ENCODE data around the gene CEP19. TPM values are rescaled to one million over a fixed set of nuclear protein-coding genes. Genes with fewer than 3 reads are reported as not detected.

Gene CEP19
- total RNA-seq, 1 experiment from 2014 or later = 9.0 TPM

DNA sequence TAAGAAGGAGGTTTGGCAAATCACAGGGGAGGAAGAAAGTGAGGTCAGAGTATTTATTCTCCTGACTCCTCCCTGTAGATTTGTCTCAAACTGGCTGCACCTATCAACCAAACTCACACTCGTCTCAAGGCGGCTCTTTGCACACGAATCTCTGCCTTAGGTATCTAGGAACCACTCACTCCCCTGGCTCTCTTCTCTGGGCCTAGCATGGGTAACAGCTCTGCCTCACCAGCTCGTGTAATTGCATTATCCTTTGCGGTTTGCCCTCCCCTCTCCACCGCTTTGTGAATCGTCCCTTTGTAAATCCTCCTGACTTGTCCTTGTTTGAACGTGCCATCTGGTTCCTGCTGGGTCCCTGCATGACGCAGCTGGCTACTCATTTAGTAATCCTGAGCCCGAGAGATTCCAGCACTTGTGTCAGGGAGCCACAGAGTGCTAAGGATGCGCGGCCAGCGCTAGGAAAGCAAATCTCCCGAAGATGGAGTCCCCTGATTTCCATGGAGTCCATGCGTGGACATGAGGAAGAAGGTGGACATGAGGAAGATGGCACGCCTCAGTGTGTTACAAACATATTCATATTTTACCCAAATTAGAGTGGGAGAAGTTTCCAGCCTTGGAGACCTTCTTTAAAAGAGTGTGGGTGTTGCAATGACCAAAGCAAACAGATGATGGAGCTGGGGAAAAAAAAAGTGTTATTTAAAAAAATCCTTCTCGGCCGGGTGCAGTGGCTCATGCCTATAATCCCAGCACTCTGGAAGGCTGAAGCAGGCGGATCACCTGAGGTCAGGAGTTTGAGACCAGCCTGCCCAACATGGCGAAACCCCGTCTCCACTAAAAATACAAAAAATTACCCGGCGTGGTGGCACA lies 45.8 kb downstream of the CEP19 start:
- DNase-seq (ENCODE audit: low read depth) = peak; percentile 93

GRCh38 chr3:196662711-196663571 lies 49.1 kb downstream of the CEP19 start:
- DNase-seq (ENCODE audit: low read depth) = no peak

GRCh38 chr3:196662033-196662432 lies 50.0 kb downstream of the CEP19 start:
- DNase-seq (ENCODE audit: low read depth) = peak; percentile 44

GRCh38 chr3:196661400-196661799 lies 50.6 kb downstream of the CEP19 start:
- DNase-seq (ENCODE audit: low read depth) = no peak

GRCh38 chr3:196660381-196661166 lies 51.5 kb downstream of the CEP19 start:
- no peak for DNase-seq (ENCODE audit: low read depth)

DNA sequence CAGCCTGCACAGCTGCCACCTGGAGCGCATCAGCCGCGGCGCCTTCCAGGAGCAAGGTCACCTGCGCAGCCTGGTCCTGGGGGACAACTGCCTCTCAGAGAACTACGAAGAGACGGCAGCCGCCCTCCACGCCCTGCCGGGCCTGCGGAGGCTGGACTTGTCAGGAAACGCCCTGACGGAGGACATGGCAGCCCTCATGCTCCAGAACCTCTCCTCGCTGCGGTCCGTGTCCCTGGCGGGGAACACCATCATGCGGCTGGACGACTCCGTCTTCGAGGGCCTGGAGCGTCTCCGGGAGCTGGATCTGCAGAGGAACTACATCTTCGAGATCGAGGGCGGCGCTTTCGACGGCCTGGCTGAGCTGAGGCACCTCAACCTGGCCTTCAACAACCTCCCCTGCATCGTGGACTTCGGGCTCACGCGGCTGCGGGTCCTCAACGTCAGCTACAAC lies 52.1 kb downstream of the CEP19 start:
- no peak for DNase-seq (ENCODE audit: low read depth)

Other genes with a start within 250 kb of the CEP19 start
- 16.5 and 22.8 TPM in 2 replicates for gene RNF168, start 208.5 kb downstream of the CEP19 start, total RNA-seq (2014; rRNA removed; shearing (Covaris generic))
- gene SMCO1, start 196.9 kb downstream of the CEP19 start, total RNA-seq (2014; rRNA removed; shearing (Covaris generic)) = 0.05 TPM in 1 of 2 replicates, not detected in the other
- 10.4 and 16.2 TPM in 2 replicates for gene WDR53, start 143.7 kb downstream of the CEP19 start, total RNA-seq (2014; rRNA removed; shearing (Covaris generic))
- gene FBXO45, start 143.6 kb downstream of the CEP19 start, total RNA-seq (2014; rRNA removed; shearing (Covaris generic)) = 18.9 and 26.6 TPM in 2 replicates
- 0.42 and 1.1 TPM in 2 replicates for gene NRROS, start 72.6 kb downstream of the CEP19 start, total RNA-seq (2014; rRNA removed; shearing (Covaris generic))
- 57.4 and 77.0 TPM in 2 replicates for gene PIGX, start 127 bp upstream of the CEP19 start, total RNA-seq (2014; rRNA removed; shearing (Covaris generic))
- 35.2 and 57.4 TPM in 2 replicates for gene PAK2, start 27.6 kb upstream of the CEP19 start, total RNA-seq (2014; rRNA removed; shearing (Covaris generic))
- 39.3 and 62.4 TPM in 2 replicates for gene SENP5, start 155.7 kb upstream of the CEP19 start, total RNA-seq (2014; rRNA removed; shearing (Covaris generic))
- 62.5 and 95.5 TPM in 2 replicates for gene NCBP2, start 230.3 kb upstream of the CEP19 start, total RNA-seq (2014; rRNA removed; shearing (Covaris generic))

Measured in M059J (cell line).